HG03066 (cell line): ENCODE results near the gene ATF6.
"Not testable (repeated sequence)": the region's sequence is repeated elsewhere in the genome, so short reads cannot be mapped to it uniquely, and the experiment has no call there.

Experiments used
- ATAC-seq: cut with Tn5 transposase; IDR thresholded peaks from one replicate; pipeline ENCODE4 v1.9.1; 2021; ENCODE audit warnings: low read depth; ENCODE audit not compliant: unreplicated experiment

Gene ATF6

DNA sequence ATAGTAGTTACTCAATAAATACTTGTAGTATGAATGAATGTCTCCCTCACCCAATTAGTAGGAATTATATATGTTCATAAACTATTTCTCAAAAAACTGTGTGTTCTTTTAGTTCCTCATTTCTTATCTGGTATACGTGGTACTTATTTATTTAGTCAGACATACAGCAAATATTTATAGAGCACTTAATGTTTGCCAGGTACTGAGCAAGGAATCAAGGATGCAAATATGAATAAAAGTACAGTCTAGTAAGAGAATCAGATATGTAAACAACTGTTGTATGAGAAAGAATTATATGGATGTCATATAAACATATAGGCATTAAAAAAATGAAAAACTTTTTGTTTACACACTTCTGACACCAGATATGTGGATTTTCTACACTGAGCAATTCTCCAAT lies 58.5 kb downstream of the ATF6 start:
- ATAC-seq, result no peak

DNA sequence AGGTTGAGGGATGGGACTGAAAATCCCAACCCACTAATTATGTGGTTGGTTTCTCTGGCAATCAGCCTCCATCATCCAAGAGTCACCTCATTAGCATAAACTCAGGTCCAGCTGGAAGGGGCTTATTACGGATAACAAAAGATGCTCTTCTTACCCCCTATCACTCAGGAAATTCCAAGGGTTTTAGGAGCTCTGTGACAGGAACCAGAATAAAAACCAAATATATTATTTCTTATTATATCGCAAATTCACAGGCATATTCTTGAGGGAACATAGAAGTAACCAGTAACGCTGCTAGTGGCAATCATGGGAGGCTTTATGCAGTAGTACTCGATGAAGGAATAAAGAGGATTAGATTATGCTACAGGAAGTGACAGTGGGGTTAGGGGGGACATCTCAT lies 59.7 kb downstream of the ATF6 start:
- ATAC-seq, result no peak

GRCh38 chr1:161826478-161826877 lies 60.4 kb downstream of the ATF6 start:
- no peak for ATAC-seq

GRCh38 chr1:161827786-161828185 lies 61.7 kb downstream of the ATF6 start:
- ATAC-seq, result no peak

GRCh38 chr1:161832299-161832907 lies 66.3 kb downstream of the ATF6 start:
- not testable (repeated sequence) for ATAC-seq

- ATAC-seq, result no peak
Observed at GRCh38 chr1:161834967-161835550, 68.9 kb downstream of the ATF6 start.

GRCh38 chr1:161836018-161836417 lies 69.9 kb downstream of the ATF6 start:
- no peak for ATAC-seq

DNA sequence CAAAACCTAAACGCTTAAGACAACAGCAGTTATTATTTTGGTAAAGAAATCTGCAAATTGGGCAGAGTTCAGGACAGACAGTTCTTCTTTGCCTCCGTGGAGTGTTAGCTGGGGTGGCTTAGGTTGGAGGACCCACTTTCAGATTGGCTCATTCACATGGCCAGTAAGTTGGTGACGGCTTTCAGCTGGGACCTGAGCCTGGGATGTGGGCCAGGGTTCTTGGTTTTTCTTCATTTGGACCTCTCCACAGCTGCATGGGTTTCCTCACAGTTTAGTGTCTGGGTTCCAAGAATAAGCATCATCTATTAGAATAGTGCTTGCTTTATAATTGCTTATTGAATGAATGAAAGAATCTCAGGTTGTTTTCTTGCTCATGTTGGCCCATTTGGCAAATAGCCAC lies 72.2 kb downstream of the ATF6 start:
- ATAC-seq, result no peak

GRCh38 chr1:161838885-161839284 lies 72.8 kb downstream of the ATF6 start:
- ATAC-seq, result no peak

DNA sequence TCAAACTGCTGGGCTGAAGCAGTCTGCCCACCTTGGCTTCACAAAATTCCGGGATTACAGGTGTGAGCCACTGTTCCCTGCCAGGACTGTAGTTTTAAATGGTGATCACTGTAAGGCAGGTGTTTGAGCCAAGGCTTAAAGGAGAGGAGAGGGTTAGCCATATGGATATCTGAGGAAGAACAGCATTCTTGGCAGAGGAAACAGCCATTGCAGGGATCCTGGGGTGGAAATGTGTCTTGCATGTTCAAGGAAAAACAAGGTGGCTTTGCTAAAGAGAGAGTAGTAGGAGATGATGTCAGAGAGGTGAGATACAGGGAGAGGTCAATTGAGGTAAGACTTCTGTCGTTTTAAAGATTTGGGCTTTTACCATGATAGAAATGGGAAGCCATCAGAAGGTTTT lies 73.5 kb downstream of the ATF6 start:
- ATAC-seq, result no peak

DNA sequence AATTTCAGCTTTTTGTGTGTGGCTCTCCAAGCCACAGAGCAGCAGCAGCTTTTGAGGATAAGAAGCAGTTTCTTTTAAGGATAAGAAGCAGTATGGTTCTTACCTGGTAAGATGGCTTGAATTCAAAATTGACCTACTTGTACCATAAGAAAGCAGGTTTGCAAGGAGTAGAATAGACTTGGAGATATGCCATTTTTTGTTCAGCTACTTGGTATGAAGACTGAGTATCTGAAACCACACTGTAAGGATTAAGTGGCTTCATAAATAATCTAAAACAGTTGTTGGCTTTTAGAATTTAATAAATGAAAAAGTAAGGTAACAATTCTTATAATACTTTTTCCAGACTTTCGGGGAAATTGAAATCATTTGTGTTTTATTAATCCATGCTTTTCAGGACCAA lies 74.2 kb downstream of the ATF6 start:
- no peak for ATAC-seq

GRCh38 chr1:161843156-161843555 lies 77.0 kb downstream of the ATF6 start:
- ATAC-seq, result no peak

DNA sequence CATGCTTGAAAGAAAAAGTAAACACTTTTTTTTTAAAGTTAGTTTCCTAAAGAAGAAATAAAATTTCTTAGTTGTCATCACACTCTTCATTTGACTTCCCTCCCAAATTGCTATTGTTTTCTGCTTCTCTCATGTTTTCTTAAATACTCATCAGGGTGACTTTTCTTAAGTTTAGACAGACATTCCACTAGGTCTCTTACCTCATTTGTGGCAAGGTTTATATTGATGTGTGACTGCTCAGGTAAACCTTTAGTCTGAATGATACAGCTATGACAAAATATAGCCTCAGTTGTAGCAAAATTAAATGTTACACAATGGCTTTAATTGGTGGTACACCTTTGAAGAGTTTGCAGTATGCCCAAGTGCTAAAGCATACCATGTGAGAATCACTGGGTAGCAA lies 78.6 kb downstream of the ATF6 start:
- ATAC-seq, result no peak

GRCh38 chr1:161848676-161849075 lies 82.6 kb downstream of the ATF6 start:
- no peak for ATAC-seq

DNA sequence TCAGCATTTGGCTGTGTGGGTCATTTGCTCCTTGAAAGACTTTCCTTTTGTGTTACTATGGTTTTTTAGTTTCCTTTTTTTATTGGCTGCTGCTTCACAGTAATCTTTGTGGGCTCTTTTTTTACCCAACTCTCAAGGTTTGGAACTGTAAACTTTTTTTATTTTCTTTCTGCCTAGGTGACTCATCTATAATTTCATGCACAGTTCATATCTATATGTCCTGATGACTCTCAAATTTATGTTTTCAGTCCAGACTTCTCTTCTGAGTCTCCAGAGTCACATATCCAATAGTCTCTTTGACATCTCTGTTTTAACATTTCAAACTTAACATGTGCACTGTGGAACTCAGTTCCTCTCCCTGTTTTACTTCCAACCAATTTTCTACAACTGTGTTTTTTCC lies 83.4 kb downstream of the ATF6 start:
- ATAC-seq, result no peak

DNA sequence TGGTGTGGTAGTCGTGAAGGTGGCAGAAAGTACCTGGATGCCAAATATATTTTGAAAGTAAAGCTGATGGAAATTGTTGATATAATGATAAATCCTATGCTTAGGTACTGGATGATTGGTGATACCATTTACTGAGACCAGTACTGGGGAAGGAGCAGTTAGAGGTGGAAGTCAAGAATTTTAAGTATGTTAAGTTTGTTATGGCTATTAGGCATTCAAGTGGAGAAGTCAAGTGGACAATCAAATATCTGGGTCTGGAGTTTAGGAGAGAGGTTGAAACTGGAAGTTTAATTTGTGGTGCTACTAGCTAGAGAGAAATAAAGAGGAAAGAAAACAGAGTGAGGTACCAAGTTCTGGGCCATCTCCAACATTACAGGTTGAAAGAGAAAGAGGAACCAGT lies 89.1 kb downstream of the ATF6 start:
- no peak for ATAC-seq

DNA sequence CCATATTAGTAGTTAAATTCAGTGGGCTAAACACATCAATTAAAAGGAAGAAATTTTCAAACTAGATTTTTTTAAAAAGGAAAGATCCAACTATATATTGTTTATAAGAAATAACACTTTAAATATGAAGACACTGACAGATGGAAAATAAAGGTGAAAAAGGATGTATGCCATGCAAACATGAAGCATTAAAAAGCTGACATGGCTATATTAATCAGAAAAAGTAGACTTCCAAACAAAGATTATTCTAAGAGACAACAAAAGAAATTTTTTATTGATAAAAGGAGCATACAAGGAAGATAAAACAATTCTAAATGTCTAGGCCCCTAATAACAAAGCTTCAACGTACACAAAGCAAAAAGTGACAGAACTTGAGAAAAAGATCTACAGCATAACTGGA lies 92.2 kb downstream of the ATF6 start:
- ATAC-seq, result no peak

GRCh38 chr1:161863549-161863948 lies 97.4 kb downstream of the ATF6 start:
- no peak for ATAC-seq

DNA sequence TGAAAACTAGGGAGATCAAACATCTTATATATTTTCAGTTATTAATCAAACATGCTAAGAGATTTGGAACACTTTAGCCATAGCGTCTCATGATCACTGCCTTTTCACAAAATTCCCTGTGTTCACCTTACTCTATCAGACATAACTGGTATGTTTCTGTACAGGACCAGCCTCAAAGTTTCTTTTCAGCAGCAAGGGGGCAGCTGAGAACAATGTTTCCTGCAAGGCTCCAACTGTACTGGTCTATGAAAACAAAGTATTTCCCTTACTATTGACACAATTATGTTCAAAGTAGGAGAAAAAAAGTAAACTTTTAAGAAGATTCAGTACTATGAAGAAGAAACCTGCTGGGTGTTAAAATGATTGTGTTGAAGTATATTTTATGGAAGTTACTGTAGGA lies 98.5 kb downstream of the ATF6 start:
- no peak for ATAC-seq

DNA sequence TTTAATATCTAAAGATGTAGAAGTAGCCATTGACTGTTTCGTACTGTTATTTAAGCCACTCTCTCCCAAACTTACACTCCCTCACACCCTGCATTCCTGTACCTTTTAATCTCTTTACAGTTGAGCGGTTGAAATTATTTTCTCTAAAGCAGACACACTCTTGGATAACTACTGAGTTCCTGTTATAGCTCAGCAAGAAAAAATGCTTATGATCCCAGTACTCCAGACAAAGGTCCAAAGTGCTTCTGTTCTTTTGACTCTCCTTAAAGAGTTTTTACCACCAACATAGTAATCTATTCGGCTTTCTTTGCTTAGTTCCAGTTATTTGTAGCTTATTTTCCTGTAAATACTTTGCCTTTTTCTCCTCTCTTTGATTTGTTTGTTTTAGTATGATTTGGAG lies 100.1 kb downstream of the ATF6 start:
- no peak for ATAC-seq

DNA sequence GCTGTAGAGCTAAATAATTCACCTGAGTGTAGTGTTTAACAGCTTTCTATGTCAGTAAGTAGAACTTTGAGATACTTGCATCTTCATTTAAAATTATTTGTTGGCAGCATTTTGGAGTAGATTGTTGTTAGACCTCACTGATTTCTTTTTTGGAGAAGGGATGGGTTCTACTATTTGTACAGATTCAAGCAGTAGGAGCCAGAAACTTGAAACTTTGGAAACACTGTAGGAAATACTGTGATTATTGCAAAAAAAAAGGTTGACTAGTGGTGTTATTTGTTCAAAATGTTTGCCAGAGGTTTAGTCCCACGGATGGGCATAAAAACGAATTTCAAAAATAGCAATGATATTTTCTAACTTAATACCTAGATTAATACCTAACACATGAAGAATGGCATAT lies 102.7 kb downstream of the ATF6 start:
- no peak for ATAC-seq

- ATAC-seq, result no peak
Observed at GRCh38 chr1:161869291-161869690, 103.2 kb downstream of the ATF6 start.

DNA sequence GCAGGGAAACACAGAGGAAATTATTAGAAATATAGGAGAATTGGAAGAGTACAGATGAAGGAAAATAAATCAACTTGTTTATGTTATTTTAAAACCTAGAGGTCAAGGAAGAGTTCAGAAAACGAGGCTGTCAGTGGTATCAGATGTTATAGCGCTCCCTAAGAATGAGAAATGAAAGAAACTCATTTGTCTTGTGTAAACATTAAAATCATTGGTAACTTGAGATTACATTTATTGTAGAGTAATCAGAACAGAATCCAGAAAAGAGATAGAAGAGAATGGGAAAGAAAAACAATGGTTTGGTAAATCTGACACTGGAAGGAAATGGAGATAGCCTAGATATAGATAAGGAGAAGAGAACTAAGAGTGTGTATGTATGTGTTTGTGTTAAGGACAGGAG lies 106.4 kb downstream of the ATF6 start:
- no peak for ATAC-seq
